Thyroid gland (tissue), 4 donors: Measurements from ENCODE around the gene MAPK6. TPM values are rescaled to one million over a fixed set of nuclear protein-coding genes. Genes with fewer than 3 reads are reported as not detected.
"Not testable (repeated sequence)": the region's sequence is repeated elsewhere in the genome, so short reads cannot be mapped to it uniquely, and the experiment has no call there.

ENCODE experiments used
- DNase-seq, 2 donors: peaks; one replicate each; pipeline ENCODE4 v3.0.0-alpha.2; 2019
- H3K27ac ChIP-seq, 3 donors: fragments of 200-600 bp; sonication (generic); 1 replicate in 2 of 3; 2 replicates in 1 of 3; pipeline ENCODE4 v1.5.1; 2016 to 2019; ENCODE audit warnings: mild to moderate bottlenecking in 1 of 3, moderate library complexity in 1 of 3
- H3K27me3 ChIP-seq: fragments of 200-600 bp; sonication (generic); one replicate; pipeline ENCODE4 v1.5.1; 2019
- H3K36me3 ChIP-seq, 2 donors: fragments of 200-600 bp; sonication (generic); one replicate each; pipeline ENCODE4 v1.5.1; 2016 to 2019
- H3K4me1 ChIP-seq, 2 donors: fragments of 200-600 bp; sonication (generic); one replicate each; pipeline ENCODE4 v1.5.1; 2017 to 2019
- H3K4me3 ChIP-seq, 3 donors: fragments of 200-600 bp; sonication (generic); replicated peaks in 1 of 3; 1 replicate in 2 of 3; 2 replicates in 1 of 3; pipeline ENCODE4 v1.5.1; 2016; ENCODE audit warnings: mild to moderate bottlenecking in 1 of 3
- H3K9me3 ChIP-seq: fragments of 200-600 bp; sonication (generic); one replicate; pipeline ENCODE4 v1.5.1; 2017
- CTCF ChIP-seq, 6 experiments: fragments of 200-600 bp in 3 of 6; fragments of 450-650 bp in 3 of 6; sonication (generic) in 3 of 6; IDR thresholded peaks; one replicate each; pipeline ENCODE4 v1.5.1; 2016 to 2019; ENCODE audit warnings: antibody characterized with exemption in 6 of 6, mild to moderate bottlenecking in 2 of 6, inconsistent platforms in 1 of 6, moderate library complexity in 1 of 6
- POLR2A ChIP-seq, 2 donors: fragments of 450-650 bp; IDR thresholded peaks; one replicate each; pipeline ENCODE4 v1.6.1; 2017; ENCODE audit warnings: antibody characterized with exemption in 2 of 2, mild to moderate bottlenecking in 2 of 2, moderate library complexity in 1 of 2
- WGBS, 2 donors: methylation state at CpG; one replicate each; pipeline ENCODE4 v1.1.5; 2017; 5-methylcytosine and 5-hydroxymethylcytosine counted together
- intact Hi-C: fragments of 100-400 bp; cut with DNase I; formaldehyde crosslinking; loops from one replicate; pipeline ENCODE4 v1.15.1; 2023
- total RNA-seq, 4 donors: library from RNA; depleted of rRNA; stranded (reverse); fragments of >200 nt; gene quantifications; one replicate each; pipeline ENCODE4 v1.2.3, GENCODE V29; 2016

Gene MAPK6
- total RNA-seq, 4 donors from 2014 or later: 27.3 to 61.3 (median 30.9) TPM

DNA sequence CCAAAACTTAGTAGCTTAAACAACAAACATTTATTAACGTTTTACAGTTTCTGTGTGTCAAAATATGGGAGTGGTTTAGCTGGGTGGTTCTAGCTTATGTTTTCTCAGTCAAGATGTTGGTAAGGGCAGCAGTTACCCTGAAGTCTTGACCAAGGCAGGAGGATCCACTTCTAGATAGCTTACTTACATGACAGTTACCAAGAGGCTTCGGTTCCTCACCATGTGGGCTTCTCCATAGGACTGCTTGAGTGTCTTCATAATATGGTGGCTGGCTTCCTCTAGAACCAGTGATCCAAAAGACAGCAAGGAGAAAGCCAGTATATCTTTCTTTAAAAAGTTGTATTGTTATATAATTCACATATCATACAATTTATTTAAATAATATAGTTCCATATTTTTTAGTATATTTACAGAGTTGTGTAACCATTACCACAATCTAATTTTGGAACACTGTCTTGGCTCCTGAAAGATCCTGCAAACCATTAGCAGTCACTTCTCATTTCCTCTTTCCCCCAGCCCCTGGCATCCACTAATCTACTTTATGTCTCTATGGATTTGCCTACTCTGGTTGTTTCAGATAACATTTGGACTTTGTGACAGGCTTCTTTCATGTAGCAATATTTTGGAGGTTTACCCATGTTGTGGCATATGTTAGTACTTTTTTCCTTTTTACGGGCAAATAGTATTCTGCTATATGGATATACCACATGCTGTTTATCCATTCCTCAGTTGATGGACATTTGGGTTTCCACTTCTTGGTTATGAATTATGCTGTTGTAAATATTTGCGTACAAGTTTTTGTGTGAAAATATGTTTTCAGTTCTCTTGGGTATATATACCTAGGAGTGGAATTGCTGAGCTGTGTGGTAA lies 33.3 kb downstream of the MAPK6 start:
- Histone ChIP-seq H3K4me1 (no peaks in the 10 kb centered on the region), H3K27me3 (no peaks in the 10 kb centered on the region), H3K4me3 (no peak overlapping the region), H3K27ac (no peak overlapping the region), H3K9me3 (no peaks in the 10 kb centered on the region), H3K36me3 (peaks cover 5 to 7% of the 10 kb centered on the region in 2 donors)
- intact Hi-C loops: no loop called here
- DNase-seq: no peak
- 90 to 92% methylated on average over 4 of the region's 4 CpGs for WGBS, 2 donors
- no peak for TF ChIP-seq CTCF (IDR thresholded peaks at IDR 0.05)
- no peak for TF ChIP-seq POLR2A (IDR thresholded peaks at IDR 0.05)

DNA sequence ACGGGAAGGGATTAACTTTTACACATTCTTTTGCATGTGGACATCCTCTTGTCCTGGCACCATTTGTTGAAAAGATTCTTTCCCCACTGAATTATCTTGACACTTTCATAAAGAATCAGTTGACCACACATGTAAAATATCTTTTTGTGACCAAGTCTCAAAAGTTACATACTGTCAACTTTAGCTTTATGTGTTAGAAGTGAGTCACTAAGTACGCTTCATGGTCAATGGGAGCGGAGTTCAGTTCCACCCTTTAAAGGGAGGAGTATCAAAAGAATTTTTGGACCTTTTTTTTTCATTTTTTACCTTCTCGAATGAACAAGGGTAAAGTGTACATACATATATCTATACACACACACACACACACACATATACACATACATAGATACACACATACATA lies 35.4 kb downstream of the MAPK6 start:
- Histone ChIP-seq H3K27me3 (no peaks in the 10 kb centered on the region), H3K27ac (no peak overlapping the region), H3K4me3 (no peak overlapping the region), H3K36me3 (peaks cover 14 to 17% of the 10 kb centered on the region in 2 donors), H3K9me3 (no peaks in the 10 kb centered on the region), H3K4me1 (no peaks in the 10 kb centered on the region)
- no peak for DNase-seq
- TF ChIP-seq CTCF (IDR thresholded peaks at IDR 0.05) (no peak), POLR2A (IDR thresholded peaks at IDR 0.05) (no peak)
- WGBS, 2 donors: 96 to 98% methylated on average over 4 of the region's 4 CpGs
- intact Hi-C loops: no loop called here

DNA sequence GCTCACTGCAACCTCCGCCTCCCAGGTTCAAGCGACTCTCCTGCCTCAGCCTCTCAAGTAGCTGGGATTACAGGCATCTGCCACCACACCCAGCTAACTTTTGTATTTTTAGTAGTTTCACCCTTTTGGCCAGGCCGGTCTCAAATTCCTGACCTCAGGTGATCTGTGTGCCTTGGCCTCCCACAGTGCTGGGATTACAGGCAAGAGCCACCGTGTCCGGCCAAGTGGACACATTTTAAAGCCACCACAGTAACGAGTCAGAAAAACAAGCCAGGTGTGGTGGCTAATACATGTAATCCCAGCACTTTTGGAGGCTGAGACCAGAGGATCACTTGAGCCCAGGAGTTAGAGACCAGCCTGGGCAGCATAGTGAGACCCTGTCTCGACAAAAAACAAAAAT lies 35.8 kb downstream of the MAPK6 start:
- WGBS, 2 donors: 95 to 98% methylated on average over 7 of the region's 7 CpGs
- H3K4me1 ChIP-seq, H3K27me3 ChIP-seq, H3K27ac ChIP-seq, H3K4me3 ChIP-seq, H3K9me3 ChIP-seq, DNase-seq, intact Hi-C loops: not testable (repeated sequence)
- H3K36me3 ChIP-seq: peaks cover 19 to 22% of the 10 kb centered on the region in 2 donors

- 96 to 98% methylated on average over 1 of the region's 1 CpG for WGBS, 2 donors
- Histone ChIP-seq H3K4me1 (no peaks in the 10 kb centered on the region), H3K27me3 (no peaks in the 10 kb centered on the region), H3K27ac (no peak overlapping the region), H3K36me3 (peaks cover 20 to 30% of the 10 kb centered on the region in 2 donors), H3K4me3 (no peak overlapping the region), H3K9me3 (no peaks in the 10 kb centered on the region)
- intact Hi-C loops: no loop called here
- TF ChIP-seq CTCF (IDR thresholded peaks at IDR 0.05) (no peak), POLR2A (IDR thresholded peaks at IDR 0.05) (no peak)
- no peak for DNase-seq
Observed at GRCh38 chr15:52056001-52056400, 37.0 kb downstream of the MAPK6 start.

GRCh38 chr15:52056496-52056895 lies 37.5 kb downstream of the MAPK6 start:
- 56 to 59% methylated on average over 3 of the region's 3 CpGs for WGBS, 2 donors
- peaks cover 24 to 33% of the 10 kb centered on the region in 2 donors for H3K36me3 ChIP-seq
- intact Hi-C loops: no loop called here

More at GRCh38 chr15:52056496-52056895, 37.5 kb downstream of the MAPK6 start:
- TF ChIP-seq CTCF (IDR thresholded peaks at IDR 0.05) (no peak), POLR2A (IDR thresholded peaks at IDR 0.05) (no peak)
- DNase-seq: peak; percentile 22 to 23
- Histone ChIP-seq H3K27ac (no peak overlapping the region), H3K4me3 (no peak overlapping the region), H3K4me1 (no peaks in the 10 kb centered on the region), H3K27me3 (no peaks in the 10 kb centered on the region), H3K9me3 (no peaks in the 10 kb centered on the region)
